IPS-18a (cell line): Measurements from ENCODE around the gene OTUB2.

Source experiments
- H3K27ac ChIP-seq: one replicate; pipeline ENCODE4 v1.5.1; 2013; ENCODE audit warnings: low read length
- H3K27me3 ChIP-seq: one replicate; pipeline ENCODE4 v1.6.1; 2013; ENCODE audit warnings: mild to moderate bottlenecking, low read length; ENCODE audit not compliant: control insufficient read depth, insufficient read depth
- H3K36me3 ChIP-seq: one replicate; pipeline ENCODE4 v1.6.1; 2013; ENCODE audit warnings: low read depth, low read length; ENCODE audit not compliant: control insufficient read depth
- H3K4me1 ChIP-seq: one replicate; pipeline ENCODE4 v1.6.1; 2013; ENCODE audit warnings: low read depth, low read length; ENCODE audit not compliant: control insufficient read depth
- H3K4me3 ChIP-seq: one replicate; pipeline ENCODE4 v1.5.1; 2013; ENCODE audit warnings: low read length
- H3K9ac ChIP-seq: one replicate; pipeline ENCODE4 v1.6.1; 2013; ENCODE audit warnings: mild to moderate bottlenecking, low read length, moderate library complexity
- H3K9me3 ChIP-seq: one replicate; pipeline ENCODE4 v1.6.1; 2013; ENCODE audit warnings: low read depth, low read length; ENCODE audit not compliant: control insufficient read depth

Gene OTUB2

GRCh38 chr14:94037954-94038353, 11.8 kb downstream of the OTUB2 start:
- peaks cover 3% of the 10 kb centered on the region for H3K4me1 ChIP-seq
- H3K9ac ChIP-seq, result no peak overlapping the region
- H3K27me3 ChIP-seq, result no peaks in the 10 kb centered on the region
- H3K4me3 ChIP-seq, result no peak overlapping the region
- H3K36me3 ChIP-seq, result no peaks in the 10 kb centered on the region
- no peak overlapping the region for H3K27ac ChIP-seq
- H3K9me3 ChIP-seq, result no peaks in the 10 kb centered on the region

- no peaks in the 10 kb centered on the region for H3K9me3 ChIP-seq
- H3K27ac ChIP-seq, result no peak overlapping the region
- H3K27me3 ChIP-seq, result no peaks in the 10 kb centered on the region
- no peaks in the 10 kb centered on the region for H3K36me3 ChIP-seq
- H3K4me3 ChIP-seq, result no peak overlapping the region
- no peak overlapping the region for H3K9ac ChIP-seq
- H3K4me1 ChIP-seq, result peaks cover 3% of the 10 kb centered on the region
Measured at GRCh38 chr14:94038510-94038909, 12.4 kb downstream of the OTUB2 start.

- H3K27me3 ChIP-seq, result no peaks in the 10 kb centered on the region
- no peak overlapping the region for H3K27ac ChIP-seq
- H3K4me1 ChIP-seq, result peaks cover 3% of the 10 kb centered on the region
- H3K9ac ChIP-seq, result no peak overlapping the region
- H3K4me3 ChIP-seq, result no peak overlapping the region
- H3K36me3 ChIP-seq, result peaks cover 2% of the 10 kb centered on the region
- H3K9me3 ChIP-seq, result no peaks in the 10 kb centered on the region
Measured at GRCh38 chr14:94038921-94039629, 12.9 kb downstream of the OTUB2 start.

- Histone ChIP-seq H3K9ac (no peak overlapping the region), H3K36me3 (peaks cover 5% of the 10 kb centered on the region), H3K27me3 (no peaks in the 10 kb centered on the region), H3K9me3 (no peaks in the 10 kb centered on the region), H3K4me1 (peaks cover 3% of the 10 kb centered on the region), H3K27ac (no peak overlapping the region), H3K4me3 (no peak overlapping the region)
Measured at GRCh38 chr14:94040247-94040646, 14.1 kb downstream of the OTUB2 start.

GRCh38 chr14:94040796-94041195, 14.7 kb downstream of the OTUB2 start:
- Histone ChIP-seq H3K9me3 (no peaks in the 10 kb centered on the region), H3K4me1 (peaks cover 3% of the 10 kb centered on the region), H3K27me3 (no peaks in the 10 kb centered on the region), H3K27ac (no peak overlapping the region), H3K4me3 (no peak overlapping the region), H3K36me3 (peaks cover 10% of the 10 kb centered on the region), H3K9ac (no peak overlapping the region)

- Histone ChIP-seq H3K9me3 (no peaks in the 10 kb centered on the region), H3K4me1 (no peaks in the 10 kb centered on the region), H3K4me3 (no peak overlapping the region), H3K27ac (no peak overlapping the region), H3K27me3 (no peaks in the 10 kb centered on the region), H3K36me3 (peaks cover 16% of the 10 kb centered on the region), H3K9ac (no peak overlapping the region)
Measured at GRCh38 chr14:94041551-94042346, 15.6 kb downstream of the OTUB2 start.

GRCh38 chr14:94042433-94043091, 16.4 kb downstream of the OTUB2 start:
- Histone ChIP-seq H3K4me3 (no peak overlapping the region), H3K27me3 (no peaks in the 10 kb centered on the region), H3K9me3 (no peaks in the 10 kb centered on the region), H3K36me3 (peaks cover 24% of the 10 kb centered on the region), H3K27ac (no peak overlapping the region), H3K4me1 (no peaks in the 10 kb centered on the region), H3K9ac (no peak overlapping the region)

- Histone ChIP-seq H3K27ac (no peak overlapping the region), H3K27me3 (no peaks in the 10 kb centered on the region), H3K36me3 (peaks cover 31% of the 10 kb centered on the region), H3K9me3 (no peaks in the 10 kb centered on the region), H3K4me1 (no peaks in the 10 kb centered on the region), H3K9ac (no peak overlapping the region), H3K4me3 (no peak overlapping the region)
Measured at GRCh38 chr14:94043111-94043755, 17.1 kb downstream of the OTUB2 start.

- Histone ChIP-seq H3K9me3 (no peaks in the 10 kb centered on the region), H3K27ac (no peak overlapping the region), H3K4me1 (no peaks in the 10 kb centered on the region), H3K36me3 (peaks cover 38% of the 10 kb centered on the region), H3K27me3 (no peaks in the 10 kb centered on the region), H3K4me3 (no peak overlapping the region), H3K9ac (no peak overlapping the region)
Measured at GRCh38 chr14:94043756-94044475, 17.8 kb downstream of the OTUB2 start.

- no peaks in the 10 kb centered on the region for H3K4me1 ChIP-seq
- H3K27me3 ChIP-seq, result no peaks in the 10 kb centered on the region
- H3K4me3 ChIP-seq, result no peak overlapping the region
- H3K9ac ChIP-seq, result no peak overlapping the region
- no peaks in the 10 kb centered on the region for H3K9me3 ChIP-seq
- no peak overlapping the region for H3K27ac ChIP-seq
- H3K36me3 ChIP-seq, result peaks cover 45% of the 10 kb centered on the region
Measured at GRCh38 chr14:94044476-94045091, 18.4 kb downstream of the OTUB2 start.
